COLO668 (cell line): ENCODE results near the gene AKAP3.

Experiments used
- DNase-seq: peaks from one replicate; lab custom pipeline; 2025; ENCODE audit not compliant: unreplicated experiment; lab: John Stamatoyannopoulos, UW

AKAP3 gene

GRCh38 chr12:4603421-4603820 lies 45.4 kb downstream of the AKAP3 start:
- DNase-seq = no peak

- DNase-seq = no peak
Measured at GRCh38 chr12:4595881-4596280, 53.0 kb downstream of the AKAP3 start.

DNA sequence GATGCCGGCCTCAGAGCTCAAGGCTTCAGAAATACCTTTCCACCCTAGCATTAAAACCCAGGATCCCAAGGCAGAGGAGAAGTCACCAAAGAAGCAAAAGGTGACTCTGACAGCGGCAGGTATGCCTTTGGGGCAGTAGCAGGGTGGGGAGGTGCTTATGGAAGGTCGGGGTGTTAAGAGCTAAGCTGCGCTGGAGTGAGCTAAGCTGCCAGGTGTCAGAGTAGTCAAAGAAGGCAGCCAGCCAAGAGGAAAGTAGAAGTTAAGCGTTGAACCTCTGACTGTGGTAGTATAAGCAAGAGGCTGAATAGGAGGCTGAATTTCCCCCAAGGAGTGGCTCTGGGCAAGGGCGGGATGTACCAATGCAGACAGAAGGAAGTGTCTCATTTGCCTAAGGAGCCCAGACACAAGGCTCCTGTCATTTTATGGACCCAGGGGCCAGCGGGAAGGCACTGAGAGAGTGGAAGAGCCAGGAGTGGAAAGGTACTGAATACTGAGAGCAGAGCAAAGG lies 57.6 kb downstream of the AKAP3 start:
- no peak for DNase-seq

DNA sequence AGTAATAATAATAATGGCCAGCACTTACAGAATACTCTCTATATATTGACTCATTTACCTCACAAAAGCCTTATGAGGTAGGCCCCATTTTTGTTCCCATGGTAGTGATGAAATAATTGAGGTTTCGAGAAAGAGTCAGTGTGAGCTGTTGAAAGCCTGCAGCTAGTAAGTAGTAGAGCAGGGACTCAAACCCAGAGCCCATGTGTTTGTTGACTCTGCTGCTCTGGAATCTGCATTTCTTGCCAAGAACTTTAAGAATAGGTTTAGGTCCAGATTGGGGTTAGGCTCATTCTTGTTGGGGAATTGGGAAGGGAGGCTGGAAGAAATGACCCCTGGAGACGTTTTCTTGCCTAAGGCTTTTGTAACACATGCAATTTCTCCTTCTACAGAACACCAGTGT lies 58.9 kb downstream of the AKAP3 start:
- DNase-seq = no peak

DNA sequence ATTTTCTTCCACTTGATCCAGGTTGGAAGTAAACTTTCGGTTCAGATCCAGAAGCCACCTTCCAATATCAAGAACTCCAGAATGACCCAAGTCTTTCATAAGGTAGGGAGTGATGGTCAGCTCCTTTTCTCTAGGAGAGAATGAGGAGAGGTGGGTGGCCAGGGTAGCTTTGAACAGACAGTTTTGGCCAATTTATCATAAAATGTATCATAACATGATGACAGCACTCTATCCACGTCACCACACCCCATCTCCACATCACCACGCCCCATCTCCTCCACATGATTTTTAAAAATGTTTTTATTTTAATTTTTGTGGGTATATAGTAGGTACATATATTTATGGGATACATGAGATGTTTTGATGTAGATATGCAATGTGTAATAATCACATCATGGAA lies 59.9 kb downstream of the AKAP3 start:
- DNase-seq = no peak

DNA sequence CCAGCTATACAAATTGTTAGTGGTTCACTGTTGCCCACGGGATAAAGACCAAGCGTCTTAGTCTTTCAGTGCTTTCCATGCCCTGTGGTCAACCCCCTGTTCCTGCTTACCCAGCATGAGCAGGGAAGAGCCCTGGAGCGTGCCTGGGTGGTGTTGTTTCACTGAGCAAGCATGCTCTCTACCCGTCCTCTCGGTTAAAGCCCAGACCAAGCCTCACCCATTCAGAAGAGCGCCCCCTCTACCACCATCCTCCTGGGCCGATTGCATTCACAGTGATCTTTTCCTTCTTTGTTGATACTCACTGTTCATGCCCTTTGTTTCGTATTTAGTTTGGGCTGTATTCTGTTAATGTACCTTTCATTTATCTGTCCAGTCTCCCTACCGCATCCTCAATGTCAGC lies 61.7 kb downstream of the AKAP3 start:
- DNase-seq = no peak

DNA sequence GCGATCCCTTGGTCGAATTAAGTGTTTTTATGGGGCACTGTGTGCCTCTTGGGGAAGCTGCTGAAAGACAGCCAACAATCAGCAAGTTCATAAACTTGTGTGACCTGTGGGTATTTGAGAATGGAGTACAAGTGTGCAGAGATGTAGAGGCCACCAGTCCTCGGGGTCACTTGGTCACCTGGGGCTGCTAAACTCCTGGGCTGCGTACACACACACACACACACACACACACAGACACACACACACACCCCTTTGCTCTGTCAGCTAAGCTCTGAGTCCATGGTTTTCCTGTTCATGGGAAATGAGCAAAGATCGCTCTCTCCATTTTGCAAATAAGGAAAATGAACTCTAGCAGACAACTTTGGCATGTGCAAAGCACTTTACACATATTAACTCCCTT lies 62.4 kb downstream of the AKAP3 start:
- DNase-seq = no peak

- DNase-seq = no peak
Measured at GRCh38 chr12:4584896-4585295, 64.0 kb downstream of the AKAP3 start.

GRCh38 chr12:4584281-4584680 lies 64.6 kb downstream of the AKAP3 start:
- DNase-seq = peak; percentile 17

DNA sequence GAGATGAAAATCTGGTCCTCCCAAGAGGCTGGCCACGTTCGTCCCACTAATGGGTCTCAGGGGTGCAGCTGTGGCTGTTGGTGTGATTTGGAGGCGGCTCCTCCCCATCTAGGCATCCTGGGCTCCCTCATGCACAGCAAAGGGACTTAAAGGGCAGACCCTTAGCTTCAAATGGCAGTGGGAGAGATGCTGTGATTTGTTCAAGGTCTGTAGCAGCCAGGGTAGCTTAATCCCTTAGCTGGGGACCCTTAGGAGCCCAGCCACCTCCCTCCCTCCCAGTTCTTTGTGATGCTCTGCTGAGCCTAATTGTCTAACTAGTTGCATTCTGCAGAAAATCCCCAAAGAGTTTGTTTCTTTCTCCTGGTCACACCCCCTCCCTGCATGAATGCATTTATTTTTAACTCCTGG lies 68.6 kb downstream of the AKAP3 start:
- DNase-seq = no peak

GRCh38 chr12:4579305-4580102 lies 69.3 kb downstream of the AKAP3 start:
- DNase-seq = peak; percentile 0

DNA sequence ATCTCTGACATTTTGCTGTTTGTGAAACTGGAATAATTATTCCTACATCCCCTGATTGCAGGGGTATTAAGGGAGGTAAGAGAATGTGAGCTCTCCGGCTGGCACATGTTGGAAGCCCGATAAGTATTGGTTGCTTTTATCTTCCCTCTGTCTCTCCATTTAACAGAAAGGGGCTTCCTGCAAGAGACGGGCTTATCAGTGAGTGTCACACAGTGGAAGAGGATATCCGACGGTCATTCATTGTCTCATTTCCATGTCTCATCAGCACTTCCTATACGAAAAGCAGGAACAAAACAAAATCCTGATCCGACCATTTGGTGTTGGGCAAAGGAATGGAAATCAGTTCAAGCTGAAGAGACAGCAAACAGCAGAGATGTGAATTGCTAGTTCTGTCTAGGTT lies 76.2 kb downstream of the AKAP3 start:
- DNase-seq = no peak

DNA sequence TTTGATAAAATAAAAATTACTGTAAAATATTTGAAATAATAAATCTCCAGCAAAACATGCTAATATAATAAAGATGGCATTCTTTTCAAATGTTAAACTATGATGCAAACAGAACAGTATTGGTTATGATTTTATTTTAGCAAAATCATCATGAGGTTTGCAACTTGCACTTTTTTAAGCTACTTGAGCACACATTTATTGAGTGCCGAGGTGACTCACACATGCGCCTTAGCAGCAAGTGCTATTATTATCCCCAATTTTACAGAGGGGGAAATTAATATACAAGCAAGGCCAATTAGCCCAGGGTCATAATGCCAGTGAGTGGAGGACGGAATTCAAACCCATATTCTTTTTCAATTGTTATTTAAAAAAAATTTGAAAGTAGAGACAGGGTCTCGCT lies 79.6 kb downstream of the AKAP3 start:
- no peak for DNase-seq

DNA sequence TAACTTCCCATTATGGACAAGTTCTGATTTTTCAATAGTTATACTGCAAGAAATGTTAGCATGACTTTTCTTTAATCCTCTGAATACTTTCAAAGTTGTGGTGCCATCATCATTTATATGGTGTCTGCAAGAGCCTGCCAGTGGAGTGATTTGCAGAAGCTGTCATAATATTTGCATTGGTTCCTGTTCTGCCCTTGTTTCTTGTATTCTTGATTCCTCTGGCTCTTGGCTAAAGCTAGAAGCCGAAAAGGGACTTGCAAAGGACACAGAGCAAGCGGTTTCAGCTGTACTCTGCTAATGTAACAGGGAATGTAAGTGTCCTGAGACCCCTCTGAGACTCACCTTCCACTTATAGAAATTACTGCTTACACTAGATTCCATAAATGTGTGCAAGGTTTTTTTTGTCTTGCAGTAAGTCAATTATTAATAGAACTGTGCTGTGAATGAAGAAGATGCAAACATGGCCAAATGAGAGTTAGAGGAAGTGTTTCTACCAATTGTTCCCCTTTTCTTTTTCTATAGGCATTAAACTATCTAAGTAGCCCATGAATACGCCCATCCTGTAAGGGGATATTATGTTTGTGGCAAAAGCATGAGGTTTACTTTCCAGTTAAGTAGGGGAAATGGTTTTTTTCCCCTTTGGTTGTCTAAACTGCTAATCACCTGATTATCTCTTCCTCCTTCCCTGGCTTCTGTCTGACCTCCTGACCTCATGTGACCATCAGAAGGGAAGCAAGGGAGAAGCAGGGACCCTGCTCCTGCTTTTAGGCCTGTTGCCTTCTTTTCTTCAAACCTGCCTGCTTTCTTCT lies 81.6 kb downstream of the AKAP3 start:
- DNase-seq = no peak

DNA sequence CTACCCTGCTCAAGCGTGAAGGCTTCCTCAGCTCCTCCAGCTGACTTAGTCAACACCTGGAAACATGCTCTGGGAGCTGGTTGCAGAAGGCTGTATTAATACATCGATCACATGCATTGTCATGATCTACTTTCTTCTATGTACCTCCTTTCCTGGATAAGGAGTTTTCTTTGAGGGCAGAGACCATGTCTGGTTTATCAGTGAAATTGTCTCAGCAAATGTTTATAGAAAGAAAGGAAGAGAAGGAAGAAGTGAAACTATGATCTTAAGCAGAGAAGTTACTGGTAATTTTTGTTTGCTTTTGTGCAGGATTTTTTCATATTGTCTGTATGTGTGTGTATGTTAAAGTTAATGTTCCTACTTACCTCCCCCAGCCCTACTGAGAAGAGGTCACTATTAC lies 82.4 kb downstream of the AKAP3 start:
- DNase-seq = no peak
